Measurements from ENCODE around the gene ICAM3. TPM values are rescaled to one million over a fixed set of nuclear protein-coding genes. Genes with fewer than 3 reads are reported as not detected.

The ICAM3 gene
- total RNA-seq, 4 donors from 2014 or later, result 3.8 to 10.2 (median 5.1) TPM

DNA sequence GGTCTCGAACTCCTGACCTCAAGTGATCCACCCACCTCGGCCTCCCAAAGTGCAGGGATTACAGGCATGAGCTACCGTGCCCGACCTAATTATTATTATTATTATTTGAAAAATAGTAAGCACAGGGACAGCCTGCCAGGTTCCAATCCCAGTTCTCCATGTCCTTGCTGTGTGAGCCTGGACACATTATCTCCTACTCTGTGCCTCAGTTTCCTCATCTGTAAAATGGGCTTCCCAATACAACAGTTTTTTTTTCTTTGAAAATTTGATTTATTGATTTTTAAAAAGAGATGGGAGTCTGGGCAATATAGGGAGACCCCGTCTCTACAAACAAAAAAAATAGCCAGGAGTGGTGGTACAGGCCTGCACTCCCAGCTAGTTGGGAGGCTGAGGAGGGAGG lies 33.1 kb downstream of the ICAM3 start:
- no peak for TF ChIP-seq POLR2A (IDR thresholded peaks at IDR 0.05)
- TF ChIP-seq, protein P1, sequence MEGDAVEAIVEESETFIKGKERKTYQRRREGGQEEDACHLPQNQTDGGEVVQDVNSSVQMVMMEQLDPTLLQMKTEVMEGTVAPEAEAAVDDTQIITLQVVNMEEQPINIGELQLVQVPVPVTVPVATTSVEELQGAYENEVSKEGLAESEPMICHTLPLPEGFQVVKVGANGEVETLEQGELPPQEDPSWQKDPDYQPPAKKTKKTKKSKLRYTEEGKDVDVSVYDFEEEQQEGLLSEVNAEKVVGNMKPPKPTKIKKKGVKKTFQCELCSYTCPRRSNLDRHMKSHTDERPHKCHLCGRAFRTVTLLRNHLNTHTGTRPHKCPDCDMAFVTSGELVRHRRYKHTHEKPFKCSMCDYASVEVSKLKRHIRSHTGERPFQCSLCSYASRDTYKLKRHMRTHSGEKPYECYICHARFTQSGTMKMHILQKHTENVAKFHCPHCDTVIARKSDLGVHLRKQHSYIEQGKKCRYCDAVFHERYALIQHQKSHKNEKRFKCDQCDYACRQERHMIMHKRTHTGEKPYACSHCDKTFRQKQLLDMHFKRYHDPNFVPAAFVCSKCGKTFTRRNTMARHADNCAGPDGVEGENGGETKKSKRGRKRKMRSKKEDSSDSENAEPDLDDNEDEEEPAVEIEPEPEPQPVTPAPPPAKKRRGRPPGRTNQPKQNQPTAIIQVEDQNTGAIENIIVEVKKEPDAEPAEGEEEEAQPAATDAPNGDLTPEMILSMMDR (IDR thresholded peaks at IDR 0.05), result no peak
- DNase-seq (ENCODE audit: low spot score in 2 of 2), result no peak
- no peak overlapping the region for H3K4me3 ChIP-seq (ENCODE audit: low read depth, poor library complexity, severe bottlenecking)
- intact Hi-C loops (cut with DNase I; ENCODE audit: low total_unique reads), result no loop called here
- WGBS, 2 donors, result 87% methylated on average over 5 of the region's 5 CpGs

DNA sequence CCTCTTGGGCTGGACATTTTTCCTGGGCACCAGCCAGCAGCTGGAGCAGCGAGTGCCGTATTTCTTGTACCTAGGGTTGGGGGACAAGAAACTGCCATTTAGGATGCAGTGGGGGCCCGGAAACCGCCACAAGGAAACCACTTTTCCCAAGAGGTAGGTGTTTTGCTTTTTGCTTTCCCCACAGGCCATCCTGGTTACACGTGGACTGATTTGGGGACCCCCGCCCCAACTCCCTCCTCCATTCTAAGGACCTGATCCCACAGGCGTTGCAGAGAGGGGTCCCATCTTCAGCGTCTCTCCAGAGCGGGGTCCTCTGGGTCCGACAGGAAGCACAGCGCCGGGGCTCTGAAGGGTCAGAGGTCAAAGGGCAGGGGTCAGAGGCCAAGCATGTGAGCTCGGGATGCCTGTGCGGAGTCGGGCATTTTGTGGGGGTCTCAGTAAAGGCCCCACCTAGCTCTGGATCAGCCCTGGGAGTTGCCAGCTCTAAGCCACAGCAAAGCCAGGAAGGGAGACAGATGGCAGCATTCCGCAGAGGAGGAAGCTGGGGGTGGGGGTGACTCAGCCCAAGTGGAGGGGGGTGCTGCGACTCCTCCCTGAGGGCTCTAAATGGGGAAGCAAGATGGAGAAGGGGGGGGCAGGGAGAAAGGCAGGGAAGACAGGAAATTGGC lies 34.2 kb downstream of the ICAM3 start:
- H3K4me3 ChIP-seq (ENCODE audit: low read depth, poor library complexity, severe bottlenecking), result no peak overlapping the region
- intact Hi-C loops (cut with DNase I; ENCODE audit: low total_unique reads), result no loop called here

DNA sequence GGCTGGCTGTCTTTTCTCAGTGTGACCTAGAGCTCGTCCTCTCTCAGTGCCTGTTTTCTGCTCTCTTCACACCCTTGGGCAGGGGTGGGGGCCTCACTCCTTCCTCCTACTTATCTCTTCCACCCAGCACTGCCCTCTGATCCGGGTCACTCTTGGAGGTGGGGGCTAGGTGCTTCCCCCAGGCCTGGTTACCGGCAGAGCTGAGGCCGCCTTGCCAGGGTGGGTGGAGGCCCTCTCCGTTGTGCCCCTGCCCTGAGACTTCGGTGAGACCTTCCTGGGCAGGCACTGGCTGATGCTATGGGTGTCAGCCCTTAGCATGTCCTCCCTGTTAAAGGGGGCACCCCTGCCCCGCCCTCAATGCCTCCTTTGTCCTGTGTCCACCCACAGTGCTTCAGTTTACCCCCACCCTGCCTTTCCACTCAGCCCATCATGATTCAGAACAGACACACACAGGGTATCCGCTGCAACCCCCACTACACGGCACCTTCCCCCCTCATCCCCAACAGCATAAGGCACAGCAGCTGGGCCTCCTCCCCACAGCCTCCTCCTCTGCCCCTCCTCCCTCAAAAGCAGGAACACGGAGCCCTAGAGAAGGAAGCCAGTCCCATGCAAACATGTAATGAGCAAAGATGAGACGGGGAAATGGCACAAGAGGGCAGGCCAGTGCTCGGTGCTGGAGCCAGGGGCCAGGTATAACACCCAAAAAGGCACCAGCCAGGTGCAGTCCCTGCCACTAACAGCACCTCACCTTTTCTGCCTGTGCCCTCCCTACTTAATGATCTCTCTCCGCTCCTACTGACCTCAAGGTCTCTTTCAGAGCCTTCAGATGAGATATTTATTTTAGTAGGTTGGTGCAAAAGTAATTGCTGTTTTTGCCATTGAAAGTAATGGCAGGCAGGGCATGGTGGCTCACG lies 39.6 kb downstream of the ICAM3 start:
- H3K4me3 ChIP-seq (ENCODE audit: low read depth, poor library complexity, severe bottlenecking), result no peak overlapping the region
- no peak for DNase-seq (ENCODE audit: low spot score in 2 of 2)
- TF ChIP-seq, protein P1 (IDR thresholded peaks at IDR 0.05), result no peak
- no peak for TF ChIP-seq POLR2A (IDR thresholded peaks at IDR 0.05)
- 50 to 53% methylated on average over 14 of the region's 14 CpGs for WGBS, 2 donors
- intact Hi-C loops (cut with DNase I; ENCODE audit: low total_unique reads), result no loop called here

More for the DNA sequence above, 34.2 kb downstream of the ICAM3 start:
- DNase-seq (ENCODE audit: low spot score in 2 of 2), result no peak
- no peak for TF ChIP-seq POLR2A (IDR thresholded peaks at IDR 0.05)
- TF ChIP-seq, protein P1 (IDR thresholded peaks at IDR 0.05), result no peak
- WGBS, 2 donors, result 74 to 81% methylated on average over 17 of the region's 17 CpGs

DNA sequence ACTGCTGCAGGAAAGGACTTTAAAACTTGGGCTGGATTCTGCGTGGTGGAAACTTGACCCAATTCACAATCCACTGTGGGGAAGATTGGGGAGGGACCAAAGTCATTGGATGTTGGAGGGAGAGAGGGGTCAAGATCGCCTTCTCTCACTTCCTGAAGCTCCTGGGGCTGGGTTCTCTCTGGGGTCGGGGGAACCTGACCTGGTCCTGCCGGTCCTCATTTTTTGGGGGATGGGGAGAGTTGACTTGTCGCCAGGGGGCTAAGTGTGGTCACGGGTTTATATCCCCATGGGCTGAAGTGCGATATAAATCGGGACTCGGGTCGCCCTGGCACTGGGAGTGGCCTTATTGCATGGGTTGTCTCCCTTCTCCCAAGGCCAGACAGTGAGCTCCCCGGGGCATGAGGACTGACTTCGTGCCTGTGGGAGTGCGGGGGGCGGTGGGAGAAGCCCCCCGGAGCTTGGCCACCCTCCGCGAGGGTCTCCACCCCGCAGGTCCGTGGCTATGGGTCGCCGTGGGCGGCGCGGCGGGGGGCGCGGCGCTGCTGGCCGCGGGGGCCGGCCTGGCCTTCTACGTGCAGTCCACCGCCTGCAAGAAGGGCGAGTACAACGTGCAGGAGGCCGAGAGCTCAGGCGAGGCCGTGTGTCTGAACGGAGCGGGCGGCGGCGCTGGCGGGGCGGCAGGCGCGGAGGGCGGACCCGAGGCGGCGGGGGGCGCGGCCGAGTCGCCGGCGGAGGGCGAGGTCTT lies 43.4 kb downstream of the ICAM3 start:
- no peak overlapping the region for H3K4me3 ChIP-seq (ENCODE audit: low read depth, poor library complexity, severe bottlenecking)
- WGBS, 2 donors, result 6 to 9% methylated on average over 25 to 37 of the region's 58 CpGs
- no peak for DNase-seq (ENCODE audit: low spot score in 2 of 2)
- intact Hi-C loops (cut with DNase I; ENCODE audit: low total_unique reads), result no loop called here
- TF ChIP-seq, protein P1 (IDR thresholded peaks at IDR 0.05), result no peak
- no peak for TF ChIP-seq POLR2A (IDR thresholded peaks at IDR 0.05)

DNA sequence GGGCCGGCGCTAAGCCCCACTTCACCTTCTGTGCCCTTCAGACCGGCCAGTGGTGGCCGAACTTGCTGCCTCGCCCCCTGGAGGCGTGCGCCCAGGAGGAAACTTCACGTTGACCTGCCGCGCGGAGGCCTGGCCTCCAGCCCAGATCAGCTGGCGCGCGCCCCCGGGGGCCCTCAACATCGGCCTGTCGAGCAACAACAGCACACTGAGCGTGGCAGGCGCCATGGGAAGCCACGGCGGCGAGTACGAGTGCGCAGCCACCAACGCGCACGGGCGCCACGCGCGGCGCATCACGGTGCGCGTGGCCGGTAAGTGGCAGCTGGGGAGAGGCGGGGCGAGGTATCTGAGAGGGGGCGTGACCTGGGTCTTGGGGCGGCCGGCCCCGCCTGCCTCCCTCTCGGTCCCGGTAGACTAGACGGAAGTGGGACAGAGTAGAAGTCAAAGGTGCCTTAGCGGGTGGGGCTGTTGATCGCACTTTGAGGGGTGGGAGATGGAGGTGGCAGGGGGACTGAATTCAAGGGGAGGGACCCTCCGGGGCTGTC lies 44.0 kb downstream of the ICAM3 start:
- no peak for DNase-seq (ENCODE audit: low spot score in 2 of 2)
- TF ChIP-seq, protein P1 (IDR thresholded peaks at IDR 0.05), result no peak
- no peak for TF ChIP-seq POLR2A (IDR thresholded peaks at IDR 0.05)
- 1 to 2% methylated on average over 22 to 36 of the region's 48 CpGs for WGBS, 2 donors
- H3K4me3 ChIP-seq (ENCODE audit: low read depth, poor library complexity, severe bottlenecking), result no peak overlapping the region
- intact Hi-C loops (cut with DNase I; ENCODE audit: low total_unique reads), result no loop called here
